H1 (cell line): ENCODE data around the gene PRSS16. TPM values are rescaled to one million over a fixed set of nuclear protein-coding genes. Genes with fewer than 3 reads are reported as not detected.

ENCODE experiments used
- CTCF ChIA-PET: fragments of 300-600 bp; sonication (Branson Sonifier 250); formaldehyde crosslinking; loops from one replicate; lab custom pipeline; 2021; ENCODE audit not compliant: partially characterized antibody; lab: Charles Lee
- POLR2A ChIA-PET: fragments of 300-600 bp; sonication (Branson Sonifier 250); formaldehyde crosslinking; loops from one replicate; lab custom pipeline; 2021; ENCODE audit warnings: inconsistent platforms; ENCODE audit not compliant: partially characterized antibody; lab: Charles Lee
- DNase-seq, 2 experiments: peaks; one replicate each; pipeline versions ENCODE4 v3.0.0 to v3.0.0-alpha.2; 2010 to 2022; ENCODE audit warnings: low spot score in 2 of 2, low read depth in 1 of 2, mixed read lengths in 1 of 2
- FAIRE-seq: peaks from 2 replicates; lab custom pipeline; 2011; peaks lifted over from hg19 to GRCh38; lab: Jason Lieb, UNC
- H2AFZ ChIP-seq: 2 replicates; pipeline ENCODE4 v1.8.1; 2012; ENCODE audit warnings: low read length, inconsistent platforms
- H2AK5ac ChIP-seq: 2 replicates; pipeline ENCODE4 v1.6.1; 2013; ENCODE audit warnings: low read depth, low read length
- H2BK120ac ChIP-seq: replicated peaks from 2 replicates; pipeline ENCODE3; 2013; ENCODE audit warnings: low read depth, low read length, inconsistent platforms
- H2BK12ac ChIP-seq: 2 replicates; pipeline ENCODE4 v1.6.1; 2013; ENCODE audit warnings: low read depth, low read length
- H2BK15ac ChIP-seq: 2 replicates; pipeline ENCODE4 v1.6.1; 2013; ENCODE audit warnings: low read length
- H2BK20ac ChIP-seq: 2 replicates; pipeline ENCODE4 v1.6.1; 2013; ENCODE audit warnings: low read length
- H2BK5ac ChIP-seq: 2 replicates; pipeline ENCODE4 v1.6.1; 2013; ENCODE audit warnings: low read depth, low read length
- H3K14ac ChIP-seq: 2 replicates; pipeline ENCODE4 v1.6.1; 2013; ENCODE audit warnings: inconsistent platforms; ENCODE audit not compliant: insufficient read length
- H3K18ac ChIP-seq: 2 replicates; pipeline ENCODE4 v1.6.1; 2013; ENCODE audit warnings: low read length; ENCODE audit errors: extremely low read depth
- H3K23ac ChIP-seq: 2 replicates; pipeline ENCODE4 v1.6.1; 2013; ENCODE audit warnings: inconsistent platforms; ENCODE audit not compliant: insufficient read length
- H3K23me2 ChIP-seq: 2 replicates; pipeline ENCODE4 v1.6.1; 2013; ENCODE audit warnings: low read depth, low read length
- H3K27ac ChIP-seq: 2 replicates; pipeline ENCODE4 v1.6.1; 2011; ENCODE audit warnings: low read depth, low read length, inconsistent platforms
- H3K27me3 ChIP-seq, 4 experiments: replicated peaks in 1 of 4; 1 replicate in 1 of 4; 2 replicates in 3 of 4; pipeline versions ENCODE4 v1.6.1 to v1.8.1; 2011 to 2013; ENCODE audit warnings: low read length in 3 of 4, mild to moderate bottlenecking in 3 of 4, inconsistent platforms in 2 of 4, mixed read lengths in 2 of 4, moderate library complexity in 1 of 4; ENCODE audit not compliant: control insufficient read depth in 3 of 4, insufficient read depth in 3 of 4; ENCODE audit errors: extremely low read depth in 1 of 4
- H3K36me3 ChIP-seq, 4 experiments: 2 replicates each; pipeline versions ENCODE4 v1.6.1 to v1.8.1; 2011 to 2013; ENCODE audit warnings: mild to moderate bottlenecking in 4 of 4, low read length in 3 of 4, moderate library complexity in 2 of 4, control low read depth in 1 of 4, inconsistent platforms in 1 of 4; ENCODE audit not compliant: insufficient read depth in 4 of 4, control insufficient read depth in 2 of 4
- H3K4ac ChIP-seq: replicated peaks from 2 replicates; pipeline ENCODE3; 2013; ENCODE audit warnings: low read length, low read depth, mixed read lengths, inconsistent platforms; ENCODE audit not compliant: insufficient read length
- H3K4me1 ChIP-seq, 4 experiments: replicated peaks in 1 of 4; 1 replicate in 1 of 4; 2 replicates in 3 of 4; pipeline versions ENCODE4 v1.6.1 to v1.8.1; 2011 to 2013; ENCODE audit warnings: low read length in 3 of 4, inconsistent platforms in 2 of 4, mixed read lengths in 1 of 4; ENCODE audit not compliant: insufficient read depth in 4 of 4, control insufficient read depth in 3 of 4
- H3K4me2 ChIP-seq, 2 experiments: 2 replicates each; pipeline versions ENCODE4 v1.6.1 to v1.8.1; 2011 to 2013; ENCODE audit warnings: low read depth in 2 of 2, low read length in 2 of 2, control low read depth in 1 of 2, inconsistent platforms in 1 of 2, mild to moderate bottlenecking in 1 of 2; ENCODE audit not compliant: insufficient read depth in 1 of 2
- H3K4me3 ChIP-seq, 4 experiments: fragments of 200-600, 300-600 bp in 1 of 4; sonication (generic), shearing (Covaris generic), sonication (Bioruptor Twin) in 1 of 4; 2 replicates each; pipeline versions ENCODE4 v1.5.1 to v1.8.1; 2011 to 2016; ENCODE audit warnings: low read length in 4 of 4, low read depth in 3 of 4, control low read depth in 2 of 4, inconsistent platforms in 2 of 4, mild to moderate bottlenecking in 2 of 4, mixed read lengths in 1 of 4, moderate library complexity in 1 of 4; ENCODE audit not compliant: insufficient read depth in 2 of 4; ENCODE audit errors: extremely low read depth in 1 of 4
- H3K56ac ChIP-seq: replicated peaks from 2 replicates; pipeline ENCODE3; 2013; ENCODE audit warnings: low read depth, mild to moderate bottlenecking, mixed read lengths, low read length, inconsistent platforms; ENCODE audit not compliant: insufficient read length
- H3K79me1 ChIP-seq: 2 replicates; pipeline ENCODE4 v1.6.1; 2013; ENCODE audit warnings: low read depth, low read length, control low read depth
- H3K79me2 ChIP-seq, 2 experiments: 2 replicates each; pipeline versions ENCODE4 v1.6.1 to v1.8.1; 2012 to 2013; ENCODE audit warnings: low read length in 2 of 2, mild to moderate bottlenecking in 2 of 2, inconsistent platforms in 1 of 2; ENCODE audit not compliant: insufficient read depth in 2 of 2, control insufficient read depth in 1 of 2
- H3K9ac ChIP-seq, 4 experiments: replicated peaks in 1 of 4; 1 replicate in 1 of 4; 2 replicates in 3 of 4; pipeline versions ENCODE4 v1.6.1 to v1.8.1; 2011 to 2013; ENCODE audit warnings: low read depth in 3 of 4, low read length in 3 of 4, control low read depth in 2 of 4, mild to moderate bottlenecking in 2 of 4, moderate library complexity in 2 of 4, inconsistent platforms in 1 of 4; ENCODE audit errors: extremely low read depth in 1 of 4
- H3K9me3 ChIP-seq, 2 experiments: 2 replicates each; pipeline versions ENCODE4 v1.6.1 to v1.8.1; 2012 to 2013; ENCODE audit warnings: mild to moderate bottlenecking in 2 of 2, moderate library complexity in 2 of 2, control low read depth in 1 of 2, inconsistent platforms in 1 of 2, low read depth in 1 of 2, low read length in 1 of 2, mixed read lengths in 1 of 2; ENCODE audit not compliant: insufficient read depth in 2 of 2
- H4K20me1 ChIP-seq, 2 experiments: replicated peaks in 1 of 2; 2 replicates each; pipeline versions ENCODE3 to v1.8.1; 2011 to 2013; ENCODE audit warnings: inconsistent platforms in 2 of 2, low read length in 2 of 2, mild to moderate bottlenecking in 1 of 2; ENCODE audit not compliant: insufficient read depth in 2 of 2, control insufficient read depth in 1 of 2
- H4K5ac ChIP-seq: 2 replicates; pipeline ENCODE4 v1.6.1; 2013; ENCODE audit warnings: low read length, low read depth, mixed read lengths, inconsistent platforms; ENCODE audit not compliant: insufficient read length
- H4K8ac ChIP-seq: 2 replicates; pipeline ENCODE4 v1.8.0; 2013; ENCODE audit warnings: mild to moderate bottlenecking, moderate library complexity, low read length, inconsistent platforms; ENCODE audit not compliant: insufficient read depth; ENCODE audit errors: extremely low read depth
- H4K91ac ChIP-seq: replicated peaks from 2 replicates; pipeline ENCODE3; 2013; ENCODE audit warnings: low read length, mixed read lengths, inconsistent platforms; ENCODE audit not compliant: insufficient read length
- ASH2L ChIP-seq: fragments of 200-600, 300-600 bp; sonication (generic); IDR thresholded peaks from one replicate; pipeline ENCODE4 v1.7.1; 2017; ENCODE audit warnings: low read length
- CBX8 ChIP-seq: fragments of 300-800, 300-1000 bp; sonication (generic); IDR thresholded peaks from 2 replicates; pipeline ENCODE4 v1.7.1; 2016; ENCODE audit warnings: low read depth, low read length, borderline replicate concordance
- CEBPB ChIP-seq: IDR thresholded peaks from 2 replicates; pipeline ENCODE4 v1.6.1; 2012; ENCODE audit warnings: low read depth, low read length
- KDM4A ChIP-seq: IDR thresholded peaks from one replicate; pipeline ENCODE4 v1.7.1; 2012; ENCODE audit warnings: low read depth, mild to moderate bottlenecking, moderate library complexity, low read length, inconsistent platforms; ENCODE audit not compliant: severe bottlenecking
- MAFK ChIP-seq: IDR thresholded peaks from 2 replicates; pipeline ENCODE4 v1.6.1; 2012; ENCODE audit warnings: low read depth, mild to moderate bottlenecking, improper control_type of control experiment, low read length
- MAX ChIP-seq: IDR thresholded peaks from 2 replicates; pipeline ENCODE4 v1.6.1; 2012; ENCODE audit warnings: inconsistent platforms
- NANOG ChIP-seq: IDR thresholded peaks from 2 replicates; pipeline ENCODE4 v1.6.1; 2011; ENCODE audit warnings: low read length, low read depth, mild to moderate bottlenecking, inconsistent platforms; ENCODE audit not compliant: insufficient read depth, poor library complexity, severe bottlenecking
- SAP30 ChIP-seq: fragments of 300-600 bp; sonication (generic); IDR thresholded peaks from 2 replicates; pipeline ENCODE4 v1.7.1; 2012; ENCODE audit warnings: low read length, moderate library complexity, mild to moderate bottlenecking, inconsistent platforms; ENCODE audit not compliant: insufficient read depth, insufficient replicate concordance
- SP2 ChIP-seq: IDR thresholded peaks from 2 replicates; pipeline ENCODE4 v1.6.1; 2012; ENCODE audit warnings: mild to moderate bottlenecking, low read length, inconsistent platforms
- TBP ChIP-seq: IDR thresholded peaks from 2 replicates; pipeline ENCODE4 v1.6.1; 2011; ENCODE audit warnings: low read depth, low read length, improper control_type of control experiment
- TEAD4 ChIP-seq: IDR thresholded peaks from 2 replicates; pipeline ENCODE4 v1.6.1; 2012; ENCODE audit warnings: low read depth, low read length, inconsistent platforms, mixed read lengths
- ZNF274 ChIP-seq: IDR thresholded peaks from 2 replicates; pipeline ENCODE4 v1.7.0; 2012; ENCODE audit warnings: low read length, borderline replicate concordance; ENCODE audit errors: extremely low read depth
- WGBS, 2 experiments: shearing (Covaris generic) in 1 of 2; methylation state at CpG; one replicate each; pipeline versions ENCODE4 v1.1.6 to v1.1.7; 2013 to 2015; ENCODE audit warnings: low lambda C conversion rate in 2 of 2, mixed read lengths in 2 of 2, inconsistent platforms in 1 of 2, low coverage in 1 of 2, missing lambda C conversion rate in 1 of 2; ENCODE audit not compliant: insufficient replicate concordance in 2 of 2, insufficient coverage in 1 of 2, insufficient read length in 1 of 2; ENCODE audit errors: extremely low coverage in 1 of 2, missing lambda C conversion rate in 1 of 2; 5-methylcytosine and 5-hydroxymethylcytosine counted together
- polyA plus RNA-seq, 7 experiments: library from polyadenylated mRNA; depleted of rRNA in 3 of 7; stranded (reverse) in 5 of 7; unstranded in 2 of 7; fragments of >200 nt in 5 of 7; fragments of 200-250 nt in 2 of 7; gene quantifications; 1 replicate in 5 of 7; 2 replicates in 1 of 7; 4 replicates in 1 of 7; pipeline versions ENCODE4 v1.2.1 to v1.2.3, GENCODE V29; 2011 to 2013; ENCODE audit warnings: missing spikeins in 2 of 7, mixed read lengths in 2 of 7
- total RNA-seq: library from RNA; stranded (reverse); fragmentation: NEBNext Ultra II Directional; extraction: Animal tissue kit (Norgen Biotek cat#: 25700); gene quantifications from 2 replicates; pipeline ENCODE4 v1.2.1, GENCODE V29; 2021

PRSS16 gene
- total and polyA plus RNA-seq, 2 of the 8 experiments (the other 6 are each of a cell fraction or from before 2014, with no cell fraction given): 20.2 to 38.9 TPM

GRCh38 chr6:27295301-27296079, 48.0 kb downstream of the PRSS16 start:
- POLR2A ChIA-PET: interaction anchor here (0.6 to 1.9 kb wide), 11 partner anchors 11 to 598 kb away, joined by 3 to 7 read pairs (median 3); partner anchors contain the start of gene ZNF391
- Histone ChIP-seq H4K20me1 (no peaks in the 10 kb centered on the region), H2AK5ac (no peak overlapping the region), H3K9me3 (no peaks in the 10 kb centered on the region), H2BK5ac (no peak overlapping the region), H3K23me2 (peaks cover 21% of the 10 kb centered on the region), H4K5ac (no peak overlapping the region), H3K79me2 (no peaks in the 10 kb centered on the region), H3K56ac (no peak overlapping the region), H3K18ac (no peak overlapping the region), H2BK12ac (no peak overlapping the region), H3K79me1 (no peaks in the 10 kb centered on the region), H3K27me3 (peaks cover 0 to 17% (median 9%) of the 10 kb centered on the region in 4 experiments; a peak in 5 of 7 replicates), H3K27ac (no peak overlapping the region), H3K4ac (no peak overlapping the region), H2BK15ac (no peak overlapping the region), H3K4me1 (peaks cover 0 to 9% (median 4%) of the 10 kb centered on the region in 4 experiments; a peak in 2 of 7 replicates), H3K4me3 (peak overlapping the region; percentile 78 to 83 (median 80)), H3K36me3 (no peaks in the 10 kb centered on the region), H3K23ac (no peak overlapping the region), H2BK20ac (no peak overlapping the region), H3K4me2 (peak overlapping the region; percentile 92 to 97), H3K9ac (no peak overlapping the region), H4K91ac (no peak overlapping the region), H2BK120ac (no peak overlapping the region), H3K14ac (no peak overlapping the region), H4K8ac (no peak overlapping the region), H2AFZ (peak overlapping the region; percentile 31; the same call in 1 of the 2 replicates)
- FAIRE-seq (peak; percentile 88), DNase-seq (peak in 1 of 2 experiments; percentile 74)
- 7% methylated on average over 20 of the region's 20 CpGs; no CpG with 5 or more reads in 1 of the 2 experiments for WGBS, 2 experiments
- CTCF ChIA-PET: interaction anchor here (0.6 to 1.6 kb wide), 16 partner anchors 12 to 1440 kb away, joined by 3 to 9 read pairs (median 3); no protein-coding TSS in a partner anchor
- peak; percentile 43 for TF ChIP-seq SAP30
- no peak for TF ChIP-seq SP2
- no peak for TF ChIP-seq KDM4A
- peak; percentile 16; the same call in 1 of the 2 replicates for TF ChIP-seq MAFK
- peak; percentile 69 for TF ChIP-seq ASH2L
- TF ChIP-seq CEBPB: 0 out of 2 replicates have a peak, but pooled peaks have one; percentile 48
- peak; percentile 100 for TF ChIP-seq TBP
- no peak for TF ChIP-seq NANOG
- no peak for TF ChIP-seq ZNF274
- TF ChIP-seq MAX: no peak
- TF ChIP-seq TEAD4: peak; percentile 70
- no peak for TF ChIP-seq CBX8
